Muscle of leg (tissue), 11 donors: ENCODE results near the gene GDPD3. TPM values are rescaled to one million over a fixed set of nuclear protein-coding genes. Genes with fewer than 3 reads are reported as not detected.

ENCODE experiments used
- DNase-seq: peaks from one replicate; pipeline ENCODE4 v3.0.0; 2013
- H3K27ac ChIP-seq: one replicate; pipeline ENCODE4 v1.5.1; 2013; ENCODE audit warnings: mild to moderate bottlenecking, low read length, control low read depth
- H3K27me3 ChIP-seq: one replicate; pipeline ENCODE4 v1.6.1; 2013; ENCODE audit warnings: low read length; ENCODE audit not compliant: control insufficient read depth, insufficient read depth
- H3K36me3 ChIP-seq: one replicate; pipeline ENCODE4 v1.6.1; 2013; ENCODE audit warnings: low read length; ENCODE audit not compliant: control insufficient read depth, insufficient read depth
- H3K4me1 ChIP-seq: one replicate; pipeline ENCODE4 v1.6.1; 2013; ENCODE audit warnings: low read length; ENCODE audit not compliant: control insufficient read depth, insufficient read depth
- H3K4me3 ChIP-seq: one replicate; pipeline ENCODE4 v1.5.1; 2013; ENCODE audit warnings: low read length, control low read depth
- H3K9me3 ChIP-seq: replicated peaks from 2 replicates; pipeline ENCODE4 v1.6.1; 2013; ENCODE audit warnings: low read depth, low read length; ENCODE audit not compliant: control insufficient read depth
- WGBS: methylation state at CpG from one replicate; pipeline ENCODE4 v1.1.5; 2013; ENCODE audit warnings: missing lambda C conversion rate; ENCODE audit not compliant: insufficient coverage; 5-methylcytosine and 5-hydroxymethylcytosine counted together
- polyA plus RNA-seq, 8 donors: library from polyadenylated mRNA; unstranded; fragments of 120-200 nt; gene quantifications; one replicate each; pipeline versions ENCODE4 v1.2.1 to v1.2.3, GENCODE V29; 2013; ENCODE audit warnings: inconsistent platforms in 1 of 8, low replicate concordance in 1 of 8; ENCODE audit not compliant: insufficient read length in 8 of 8, insufficient read depth in 1 of 8
- total RNA-seq: library from RNA; stranded (reverse); fragments of 120-200 nt; gene quantifications from one replicate; pipeline ENCODE4 v1.2.4, GENCODE V29; 2013

Gene GDPD3
- total and polyA plus RNA-seq, 9 donors, result 3.3 to 8.7 (median 6.0) TPM

DNA sequence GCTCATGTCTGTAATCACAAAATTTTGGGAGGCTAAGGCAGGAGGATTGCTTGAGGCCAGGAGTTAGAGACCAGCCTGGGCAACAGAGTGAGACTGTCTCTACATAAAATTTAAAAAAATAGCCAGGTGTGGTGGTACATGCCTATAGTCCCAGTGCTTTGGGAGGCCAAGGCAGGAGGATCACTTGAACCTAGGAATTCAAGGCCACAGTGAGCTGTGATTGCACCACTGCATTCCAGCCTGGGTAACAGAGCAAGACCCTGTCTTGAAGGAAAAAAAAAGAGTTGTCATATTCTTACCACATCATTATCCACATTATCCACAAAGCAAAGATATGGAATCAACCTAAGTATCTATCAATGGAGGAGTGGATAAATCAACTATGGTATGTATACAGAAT is 30.7 kb upstream of the GDPD3 start:
- Histone ChIP-seq H3K27ac (no peak overlapping the region), H3K4me3 (no peak overlapping the region), H3K4me1 (no peaks in the 10 kb centered on the region), H3K27me3 (no peaks in the 10 kb centered on the region), H3K36me3 (no peaks in the 10 kb centered on the region), H3K9me3 (peaks cover under 1% of the 10 kb centered on the region)
- DNase-seq, result no peak

DNA sequence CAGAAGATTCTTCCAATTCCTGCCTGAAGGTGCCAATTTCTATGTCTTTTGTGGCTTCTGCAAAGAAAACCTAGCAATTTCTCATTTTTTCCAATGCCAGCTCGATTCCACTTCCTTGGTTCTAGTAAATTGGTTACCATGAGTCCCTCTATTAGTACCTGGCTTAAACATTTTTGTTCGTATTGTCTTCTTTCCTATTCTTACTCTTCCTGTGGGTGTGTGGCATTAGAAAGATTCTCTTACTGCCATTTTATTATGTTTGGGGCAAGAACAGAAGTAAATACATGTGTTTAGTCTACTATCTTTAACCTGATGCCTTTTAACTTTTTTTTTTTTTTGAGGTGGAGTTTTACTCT is 30.0 kb upstream of the GDPD3 start:
- H3K27ac ChIP-seq, result no peak overlapping the region
- H3K4me1 ChIP-seq, result no peaks in the 10 kb centered on the region
- DNase-seq, result no peak
- no peak overlapping the region for H3K4me3 ChIP-seq
- H3K9me3 ChIP-seq, result no peaks in the 10 kb centered on the region
- H3K36me3 ChIP-seq, result no peaks in the 10 kb centered on the region
- H3K27me3 ChIP-seq, result no peaks in the 10 kb centered on the region
- WGBS, result no CpG with 5 or more reads among the region's 2 CpGs

GRCh38 chr16:30142672-30143346 is 29.5 kb upstream of the GDPD3 start:
- no CpG with 5 or more reads among the region's 13 CpGs for WGBS
- DNase-seq, result no peak
- H3K36me3 ChIP-seq, result no peaks in the 10 kb centered on the region

DNA sequence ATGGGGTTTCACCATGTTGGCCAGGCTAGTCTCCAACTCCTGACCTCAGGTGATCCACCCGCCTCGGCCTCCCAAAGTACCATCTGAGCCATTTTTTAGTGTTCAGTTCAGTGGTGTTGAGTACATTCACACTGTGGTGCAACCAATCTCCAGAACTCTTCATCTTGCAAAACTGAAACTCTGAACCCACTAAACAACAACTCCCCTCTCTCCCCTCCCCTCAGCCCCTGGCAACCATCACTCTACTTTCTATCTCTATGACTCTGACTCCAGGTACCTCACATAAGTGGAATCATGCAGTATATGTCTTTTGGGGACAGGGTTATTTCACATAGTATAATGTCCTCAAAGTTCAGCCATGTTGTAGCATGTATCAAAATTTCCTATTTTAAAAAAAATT is 28.4 kb upstream of the GDPD3 start:
- Histone ChIP-seq H3K36me3 (no peaks in the 10 kb centered on the region), H3K27ac (no peak overlapping the region)

More at GRCh38 chr16:30142672-30143346, 29.5 kb upstream of the GDPD3 start:
- H3K9me3 ChIP-seq, result no peaks in the 10 kb centered on the region
- no peak overlapping the region for H3K4me3 ChIP-seq
- no peaks in the 10 kb centered on the region for H3K27me3 ChIP-seq
- H3K27ac ChIP-seq, result no peak overlapping the region
- no peaks in the 10 kb centered on the region for H3K4me1 ChIP-seq

GRCh38 chr16:30139583-30140481 is 26.5 kb upstream of the GDPD3 start:
- peaks cover 1% of the 10 kb centered on the region for H3K27me3 ChIP-seq
- H3K9me3 ChIP-seq, result no peaks in the 10 kb centered on the region
- no peaks in the 10 kb centered on the region for H3K4me1 ChIP-seq
- no peak for DNase-seq
- 68% methylated on average over 11 of the region's 13 CpGs for WGBS
- H3K4me3 ChIP-seq, result no peak overlapping the region
- no peaks in the 10 kb centered on the region for H3K36me3 ChIP-seq
- H3K27ac ChIP-seq, result no peak overlapping the region

More for the DNA sequence above, 28.4 kb upstream of the GDPD3 start:
- no peak for DNase-seq
- Histone ChIP-seq H3K4me3 (no peak overlapping the region), H3K4me1 (no peaks in the 10 kb centered on the region), H3K9me3 (no peaks in the 10 kb centered on the region), H3K27me3 (no peaks in the 10 kb centered on the region)
- whole genome bisulfite sequencing, result no CpG with 5 or more reads among the region's 2 CpGs

- peaks cover 3% of the 10 kb centered on the region for H3K27me3 ChIP-seq
- H3K9me3 ChIP-seq, result no peaks in the 10 kb centered on the region
- H3K36me3 ChIP-seq, result no peaks in the 10 kb centered on the region
- no peak overlapping the region for H3K27ac ChIP-seq
- WGBS, result 44% methylated on average over 5 of the region's 8 CpGs
- no peak for DNase-seq
- H3K4me1 ChIP-seq, result no peaks in the 10 kb centered on the region
- H3K4me3 ChIP-seq, result no peak overlapping the region
Measured at GRCh38 chr16:30137897-30138296, 24.6 kb upstream of the GDPD3 start.

DNA sequence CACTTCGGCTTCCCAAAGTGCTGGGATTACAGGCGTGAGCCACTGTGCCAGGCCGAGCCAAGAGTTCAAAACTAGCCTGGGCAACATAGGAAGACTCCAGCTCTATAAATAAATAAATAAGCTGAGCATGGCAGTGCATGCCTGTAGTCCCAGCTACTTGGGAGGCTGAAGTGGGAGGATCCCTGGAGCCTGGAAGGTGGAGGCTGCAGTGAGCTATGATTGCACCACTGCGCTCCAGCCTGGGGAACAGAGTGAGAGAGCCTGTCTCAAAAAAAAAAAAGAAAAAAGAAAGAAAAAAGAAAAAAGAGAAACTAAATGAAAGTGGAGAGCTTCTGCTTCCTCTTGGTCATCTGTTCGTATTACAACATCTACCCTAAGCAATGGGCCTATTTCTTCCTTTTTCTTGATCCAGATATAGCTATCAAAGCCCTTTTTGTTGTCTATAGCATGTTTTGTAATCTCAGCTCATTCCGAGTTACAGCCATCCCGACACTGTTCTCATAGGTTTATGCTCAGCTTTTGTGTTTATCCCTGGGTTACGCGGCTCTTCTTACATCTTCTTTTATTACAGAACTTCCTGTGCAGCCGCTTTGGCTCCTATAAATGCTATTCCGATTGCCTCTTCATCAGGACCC is 23.8 kb upstream of the GDPD3 start:
- Histone ChIP-seq H3K4me1 (peaks cover 1% of the 10 kb centered on the region), H3K27ac (no peak overlapping the region), H3K4me3 (no peak overlapping the region), H3K36me3 (no peaks in the 10 kb centered on the region), H3K9me3 (no peaks in the 10 kb centered on the region), H3K27me3 (peaks cover 3% of the 10 kb centered on the region)
- DNase-seq, result peak; percentile 38
- WGBS, result 47% methylated on average over 6 of the region's 11 CpGs

DNA sequence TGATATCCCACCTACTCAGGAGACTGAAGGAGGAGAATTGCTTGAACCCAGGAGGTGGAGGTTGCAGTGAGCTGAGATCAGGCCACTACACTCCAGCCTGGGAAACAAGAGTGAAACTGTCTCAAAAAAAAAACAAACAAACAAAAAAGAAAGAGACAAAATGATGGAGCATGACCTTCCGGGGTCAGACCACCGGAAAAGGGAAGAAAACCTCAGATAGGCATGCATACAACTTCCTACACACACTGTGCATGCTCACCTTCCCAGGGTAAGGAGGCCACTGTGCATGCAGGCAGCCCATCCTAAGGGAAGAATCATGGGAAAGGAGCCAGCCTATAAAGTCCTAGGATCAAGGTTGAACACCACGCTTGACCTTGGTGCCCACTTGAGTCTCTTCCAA is 19.3 kb upstream of the GDPD3 start:
- Histone ChIP-seq H3K27ac (no peak overlapping the region), H3K9me3 (no peaks in the 10 kb centered on the region), H3K4me1 (peaks cover 5% of the 10 kb centered on the region), H3K4me3 (no peak overlapping the region), H3K27me3 (peaks cover 3% of the 10 kb centered on the region), H3K36me3 (no peaks in the 10 kb centered on the region)
- WGBS, result no CpG with 5 or more reads among the region's 3 CpGs
- no peak for DNase-seq

DNA sequence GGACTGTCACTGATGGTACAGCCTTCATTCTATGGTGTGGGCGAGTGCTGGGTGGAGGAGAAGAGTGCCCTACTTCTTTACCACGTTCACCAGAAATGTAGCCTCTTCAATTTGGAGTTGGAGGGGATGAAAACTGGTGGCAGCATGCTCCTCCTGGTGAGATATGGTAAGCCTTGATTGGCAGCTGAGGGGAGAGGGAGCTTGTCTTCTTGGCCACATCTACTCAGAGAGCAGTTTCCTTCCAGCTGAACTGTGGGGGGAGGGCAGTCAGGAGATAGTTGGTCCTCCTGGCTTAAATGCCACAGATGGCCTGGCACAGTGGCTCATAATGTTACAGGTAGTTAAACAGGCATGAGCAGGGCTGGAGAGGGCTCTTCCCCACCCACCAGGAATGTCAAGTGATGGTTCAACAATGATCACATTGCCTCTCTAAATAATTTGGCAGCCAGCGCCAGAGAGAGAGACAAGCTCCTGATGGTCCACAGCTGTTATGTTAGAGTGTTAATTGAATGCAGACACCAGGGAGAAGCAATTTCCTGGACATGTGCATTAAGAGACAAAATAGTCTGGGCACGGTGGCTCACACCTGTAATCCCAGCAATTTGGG is 18.6 kb upstream of the GDPD3 start:
- Histone ChIP-seq H3K9me3 (no peaks in the 10 kb centered on the region), H3K27me3 (peaks cover 3% of the 10 kb centered on the region), H3K4me3 (no peak overlapping the region), H3K27ac (no peak overlapping the region), H3K4me1 (peaks cover 5% of the 10 kb centered on the region), H3K36me3 (no peaks in the 10 kb centered on the region)
- DNase-seq, result no peak
- WGBS, result 46% methylated on average over 2 of the region's 4 CpGs

- H3K27me3 ChIP-seq, result no peaks in the 10 kb centered on the region
- H3K9me3 ChIP-seq, result no peaks in the 10 kb centered on the region
- H3K4me3 ChIP-seq, result no peak overlapping the region
- H3K27ac ChIP-seq, result no peak overlapping the region
- no peak for DNase-seq
- no CpG with 5 or more reads among the region's 1 CpG for WGBS
- H3K36me3 ChIP-seq, result no peaks in the 10 kb centered on the region
- peaks cover 10% of the 10 kb centered on the region for H3K4me1 ChIP-seq
Measured at GRCh38 chr16:30127993-30128392, 14.7 kb upstream of the GDPD3 start.
